Measurements from ENCODE around the gene FAM107A.

DNA sequence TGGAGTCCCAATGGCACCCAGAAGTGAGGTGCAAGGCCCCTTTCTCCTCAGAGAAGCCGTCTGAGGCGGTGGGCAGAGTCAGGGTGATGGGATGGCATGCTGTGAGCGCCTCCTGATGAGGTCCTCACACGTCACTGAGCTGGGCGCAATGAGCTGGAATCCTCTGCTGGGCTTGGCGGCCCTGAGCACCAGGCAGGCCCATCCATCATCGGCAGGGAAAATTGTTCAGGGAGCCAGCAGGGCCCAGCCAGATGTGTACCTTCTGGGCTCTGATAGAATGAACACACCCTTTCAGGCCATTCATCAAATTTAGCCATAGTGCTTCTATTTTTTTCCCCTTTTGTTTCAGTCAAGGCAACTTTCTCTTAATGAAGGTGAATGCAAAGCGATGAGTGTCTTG is 45.7 kb upstream of the FAM107A start:
- no peak for TF ChIP-seq SIN3A (IDR thresholded peaks at IDR 0.05; ENCODE audit: low read depth)
- TF ChIP-seq, protein P1, sequence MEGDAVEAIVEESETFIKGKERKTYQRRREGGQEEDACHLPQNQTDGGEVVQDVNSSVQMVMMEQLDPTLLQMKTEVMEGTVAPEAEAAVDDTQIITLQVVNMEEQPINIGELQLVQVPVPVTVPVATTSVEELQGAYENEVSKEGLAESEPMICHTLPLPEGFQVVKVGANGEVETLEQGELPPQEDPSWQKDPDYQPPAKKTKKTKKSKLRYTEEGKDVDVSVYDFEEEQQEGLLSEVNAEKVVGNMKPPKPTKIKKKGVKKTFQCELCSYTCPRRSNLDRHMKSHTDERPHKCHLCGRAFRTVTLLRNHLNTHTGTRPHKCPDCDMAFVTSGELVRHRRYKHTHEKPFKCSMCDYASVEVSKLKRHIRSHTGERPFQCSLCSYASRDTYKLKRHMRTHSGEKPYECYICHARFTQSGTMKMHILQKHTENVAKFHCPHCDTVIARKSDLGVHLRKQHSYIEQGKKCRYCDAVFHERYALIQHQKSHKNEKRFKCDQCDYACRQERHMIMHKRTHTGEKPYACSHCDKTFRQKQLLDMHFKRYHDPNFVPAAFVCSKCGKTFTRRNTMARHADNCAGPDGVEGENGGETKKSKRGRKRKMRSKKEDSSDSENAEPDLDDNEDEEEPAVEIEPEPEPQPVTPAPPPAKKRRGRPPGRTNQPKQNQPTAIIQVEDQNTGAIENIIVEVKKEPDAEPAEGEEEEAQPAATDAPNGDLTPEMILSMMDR (IDR thresholded peaks at IDR 0.05 in 2 of 3, conservative IDR thresholded peaks at IDR 0.05 in 1 of 3; ENCODE audit: borderline replicate concordance in 1 of 3, insufficient read depth in 1 of 3, low read depth in 2 of 3, low read length in 2 of 3), result no peak
- TF ChIP-seq ELF1 (IDR thresholded peaks at IDR 0.05; ENCODE audit: borderline replicate concordance, low read depth), result no peak
- TF ChIP-seq POLR2A (IDR thresholded peaks at IDR 0.05; ENCODE audit: borderline replicate concordance, extremely low read depth, insufficient read depth, insufficient read length), result no peak
- TF ChIP-seq RAD21 (IDR thresholded peaks at IDR 0.05; ENCODE audit: low read depth), result no peak
- TF ChIP-seq SP1 (IDR thresholded peaks at IDR 0.05; ENCODE audit: low read depth), result no peak
- no peak for TF ChIP-seq ZNF274 (IDR thresholded peaks at IDR 0.05; ENCODE audit: low read depth, low read length)
- TF ChIP-seq, protein P2, sequence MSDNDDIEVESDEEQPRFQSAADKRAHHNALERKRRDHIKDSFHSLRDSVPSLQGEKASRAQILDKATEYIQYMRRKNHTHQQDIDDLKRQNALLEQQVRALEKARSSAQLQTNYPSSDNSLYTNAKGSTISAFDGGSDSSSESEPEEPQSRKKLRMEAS (IDR thresholded peaks at IDR 0.05), result no peak
- no peak for TF ChIP-seq POLR2AphosphoS5 (IDR thresholded peaks at IDR 0.05; ENCODE audit: low read depth, low read length)
- TF ChIP-seq EZH2 (IDR thresholded peaks at IDR 0.05), result no peak
- no peak for TF ChIP-seq CEBPB (IDR thresholded peaks at IDR 0.05; ENCODE audit: low read depth)
